OCI-LY1 (cell line): ENCODE data around the gene TAS1R1.

Experiments
- EZH2 ChIP-seq: fragments of 200-600 bp; sonication (generic), shearing (Covaris generic); IDR thresholded peaks from 2 replicates; pipeline ENCODE4 v1.8.0; 2017; ENCODE audit warnings: borderline replicate concordance, mixed run types, mild to moderate bottlenecking, antibody characterized with exemption, low read length, moderate library complexity, mixed read lengths
- TF ChIP-seq, protein P1 (sequence below): fragments of 200-600 bp; sonication (generic), shearing (Covaris generic); IDR thresholded peaks from 2 replicates; pipeline ENCODE4 v1.5.1; 2017; ENCODE audit warnings: mild to moderate bottlenecking, antibody characterized with exemption, low read length, moderate library complexity, mixed read lengths

DNA sequence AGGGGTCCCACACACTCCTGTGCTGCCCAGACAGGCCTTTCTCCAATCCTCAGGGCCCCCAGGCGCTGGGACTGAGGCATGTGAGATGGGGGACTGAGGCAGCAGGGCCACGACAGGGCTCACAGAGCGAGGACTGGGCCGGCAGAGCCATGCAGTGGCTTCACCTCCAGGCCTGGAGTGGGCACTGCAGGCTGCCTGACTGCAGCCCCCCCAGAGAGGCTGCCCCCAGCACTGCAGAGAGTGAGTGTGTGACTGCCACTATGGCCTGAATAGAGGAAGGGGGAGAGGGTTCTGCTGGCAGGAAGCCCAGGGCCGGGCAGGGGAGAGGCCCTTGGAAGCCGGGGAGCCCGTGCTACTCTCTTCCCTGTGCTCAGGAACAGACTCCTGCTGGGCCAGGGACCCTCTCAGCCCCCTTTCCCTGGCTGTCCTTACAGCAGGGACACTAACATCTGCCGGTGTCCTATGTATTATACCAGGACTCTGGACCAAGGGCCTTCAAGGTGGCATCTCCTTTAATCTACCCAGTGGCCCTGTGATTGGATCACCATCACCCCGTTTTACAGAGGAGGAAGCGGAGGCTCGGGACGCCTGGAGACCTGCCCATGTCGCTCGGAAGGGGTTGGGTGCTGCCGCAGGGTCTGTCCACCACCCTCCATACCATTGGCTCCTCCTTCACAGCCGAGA lies 43.4 kb upstream of the TAS1R1 start:
- TF ChIP-seq, protein P1, sequence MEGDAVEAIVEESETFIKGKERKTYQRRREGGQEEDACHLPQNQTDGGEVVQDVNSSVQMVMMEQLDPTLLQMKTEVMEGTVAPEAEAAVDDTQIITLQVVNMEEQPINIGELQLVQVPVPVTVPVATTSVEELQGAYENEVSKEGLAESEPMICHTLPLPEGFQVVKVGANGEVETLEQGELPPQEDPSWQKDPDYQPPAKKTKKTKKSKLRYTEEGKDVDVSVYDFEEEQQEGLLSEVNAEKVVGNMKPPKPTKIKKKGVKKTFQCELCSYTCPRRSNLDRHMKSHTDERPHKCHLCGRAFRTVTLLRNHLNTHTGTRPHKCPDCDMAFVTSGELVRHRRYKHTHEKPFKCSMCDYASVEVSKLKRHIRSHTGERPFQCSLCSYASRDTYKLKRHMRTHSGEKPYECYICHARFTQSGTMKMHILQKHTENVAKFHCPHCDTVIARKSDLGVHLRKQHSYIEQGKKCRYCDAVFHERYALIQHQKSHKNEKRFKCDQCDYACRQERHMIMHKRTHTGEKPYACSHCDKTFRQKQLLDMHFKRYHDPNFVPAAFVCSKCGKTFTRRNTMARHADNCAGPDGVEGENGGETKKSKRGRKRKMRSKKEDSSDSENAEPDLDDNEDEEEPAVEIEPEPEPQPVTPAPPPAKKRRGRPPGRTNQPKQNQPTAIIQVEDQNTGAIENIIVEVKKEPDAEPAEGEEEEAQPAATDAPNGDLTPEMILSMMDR, result no peak
- TF ChIP-seq EZH2, result no peak
